A549 (cell line): Measurements from ENCODE around the gene SLC35C1. TPM values are rescaled to one million over a fixed set of nuclear protein-coding genes. Genes with fewer than 3 reads are reported as not detected.

Experiments
- ATAC-seq, 2 experiments: fragments of 200-7000 bp in 1 of 2; fragments of >200 bp in 1 of 2; cut with Nextera tagmentation in 1 of 2; cut with Tn5 transposase in 1 of 2; 3 replicates each; pipeline versions ENCODE4 v1.8.0 to v1.9.1; 2018 to 2020; ENCODE audit warnings: mild to moderate bottlenecking in 1 of 2, moderate library complexity in 1 of 2
- CTCF ChIA-PET: fragments of 300-600 bp; sonication (Branson Sonifier 250); formaldehyde crosslinking; extraction: SDS; loops from one replicate; lab custom pipeline; 2021; ENCODE audit warnings: antibody characterized with exemption, inconsistent platforms; lab: Yijun Ruan, JAX
- POLR2A ChIA-PET: fragments of 350-600 bp; formaldehyde crosslinking; extraction: SDS; loops from one replicate; lab custom pipeline; 2021; ENCODE audit warnings: antibody characterized with exemption, inconsistent platforms; lab: Yijun Ruan, JAX
- DNase-seq, 2 experiments: peaks; one replicate each; pipeline versions ENCODE4 v3.0.0 to v3.0.0-alpha.2; 2011 to 2016; ENCODE audit warnings: low read depth in 1 of 2, low spot score in 1 of 2
- FAIRE-seq: peaks from 2 replicates; lab custom pipeline; 2011; peaks lifted over from hg19 to GRCh38; lab: Jason Lieb, UNC
- H3K27ac ChIP-seq, 2 experiments: fragments of >200 bp; sonication (Bioruptor Twin); formaldehyde crosslinking; 3 replicates each; pipeline ENCODE4 v1.5.1; 2016 to 2017
- H3K4me1 ChIP-seq: fragments of >200 bp; sonication (Bioruptor Twin); formaldehyde crosslinking; 3 replicates; pipeline ENCODE4 v1.6.1; 2016
- H3K4me2 ChIP-seq: fragments of >200 bp; sonication (Bioruptor Twin); formaldehyde crosslinking; 3 replicates; pipeline ENCODE4 v1.6.1; 2016
- H3K4me3 ChIP-seq: fragments of >200 bp; sonication (Bioruptor Twin); formaldehyde crosslinking; 3 replicates; pipeline ENCODE4 v1.5.1; 2016
- H3K9me3 ChIP-seq: fragments of >200 bp; sonication (Bioruptor Twin); formaldehyde crosslinking; 3 replicates; pipeline ENCODE4 v1.6.1; 2016
- BCL3 ChIP-seq: fragments of >200 bp; sonication (Bioruptor Twin); formaldehyde crosslinking; IDR thresholded peaks from 3 replicates; pipeline ENCODE4 v1.6.1; 2016
- CBX2 ChIP-seq: fragments of 200-600 bp; sonication (generic); IDR thresholded peaks from 2 replicates; pipeline ENCODE4 v1.6.1; 2016; ENCODE audit warnings: low read depth, mild to moderate bottlenecking, borderline replicate concordance
- CEBPB ChIP-seq, 2 experiments: fragments of >200 bp in 1 of 2; sonication (Bioruptor Twin) in 1 of 2; formaldehyde crosslinking in 1 of 2; IDR thresholded peaks; 2 replicates each; pipeline ENCODE4 v1.6.1; 2012 to 2016
- CTCF ChIP-seq: fragments of >200 bp; sonication (Bioruptor Twin); formaldehyde crosslinking; IDR thresholded peaks from 3 replicates; pipeline ENCODE4 v1.5.1; 2016
- E2F6 ChIP-seq: IDR thresholded peaks from 2 replicates; pipeline ENCODE4 v1.6.1; 2012; ENCODE audit warnings: low read depth, borderline replicate concordance
- EHF ChIP-seq: fragments of 250-450 bp; sonication (Bioruptor Pico); IDR thresholded peaks from 2 replicates; pipeline ENCODE4 v1.5.0; 2020; ENCODE audit warnings: mild to moderate bottlenecking
- EP300 ChIP-seq, 2 experiments: fragments of >200 bp; sonication (Bioruptor Twin); formaldehyde crosslinking; IDR thresholded peaks; 2 replicates in 1 of 2; 3 replicates in 1 of 2; pipeline ENCODE4 v1.6.1; 2016 to 2017
- FOXS1 ChIP-seq: fragments of 250-450 bp; sonication (Bioruptor Pico); IDR thresholded peaks from 2 replicates; pipeline ENCODE4 v1.5.0; 2020; ENCODE audit warnings: mild to moderate bottlenecking, moderate library complexity
- GATA3 ChIP-seq: IDR thresholded peaks from 2 replicates; pipeline ENCODE4 v1.6.1; 2012; ENCODE audit warnings: borderline replicate concordance
- HES2 ChIP-seq: fragments of >200 bp; sonication (Bioruptor Twin); formaldehyde crosslinking; IDR thresholded peaks from 2 replicates; pipeline ENCODE4 v1.6.1; 2016
- HEYL ChIP-seq: fragments of 250-450 bp; sonication (Bioruptor Pico); IDR thresholded peaks from 2 replicates; pipeline ENCODE4 v1.8.0; 2021; ENCODE audit warnings: mild to moderate bottlenecking, moderate library complexity
- HOXA7 ChIP-seq: fragments of 250-450 bp; sonication (Bioruptor Pico); IDR thresholded peaks from 2 replicates; pipeline ENCODE4 v1.5.0; 2020; ENCODE audit warnings: mild to moderate bottlenecking, moderate library complexity
- HOXB13 ChIP-seq: fragments of 250-450 bp; sonication (Bioruptor Pico); IDR thresholded peaks from 2 replicates; pipeline ENCODE4 v1.5.0; 2020; ENCODE audit warnings: low read depth, mild to moderate bottlenecking, moderate library complexity
- JUNB ChIP-seq: fragments of >200 bp; sonication (Bioruptor Twin); formaldehyde crosslinking; IDR thresholded peaks from 2 replicates; pipeline ENCODE4 v1.6.1; 2016
- MAFK ChIP-seq: fragments of 450-650 bp; IDR thresholded peaks from 2 replicates; pipeline ENCODE4 v1.6.1; 2014; ENCODE audit not compliant: partially characterized antibody
- NPAS2 ChIP-seq: fragments of 250-450 bp; sonication (Bioruptor Pico); IDR thresholded peaks from 2 replicates; pipeline ENCODE4 v1.8.0; 2022; ENCODE audit warnings: mild to moderate bottlenecking, moderate library complexity, borderline replicate concordance
- NR3C1 ChIP-seq: fragments of >200 bp; sonication (Bioruptor Twin); formaldehyde crosslinking; IDR thresholded peaks from 3 replicates; pipeline ENCODE4 v1.6.1; 2017
- PBX3 ChIP-seq: IDR thresholded peaks from 2 replicates; pipeline ENCODE4 v1.6.1; 2012
- POLR2AphosphoS2 ChIP-seq: conservative IDR thresholded peaks from 2 replicates; pipeline ENCODE4 v1.6.1; 2012; ENCODE audit warnings: low read length, improper control_type of control experiment, inconsistent platforms
- RCOR1 ChIP-seq: fragments of 150-350 bp; IDR thresholded peaks from 2 replicates; pipeline ENCODE4 v1.6.1; 2014; ENCODE audit warnings: antibody characterized with exemption, low read length, low read depth
- RFX5 ChIP-seq: fragments of 450-650 bp; IDR thresholded peaks from 2 replicates; pipeline ENCODE4 v1.7.1; 2014; ENCODE audit warnings: antibody characterized with exemption, mild to moderate bottlenecking, moderate library complexity
- ZC3H11A ChIP-seq: fragments of 450-650 bp; IDR thresholded peaks from 2 replicates; pipeline ENCODE4 v1.6.1; 2014; ENCODE audit warnings: antibody characterized with exemption, mild to moderate bottlenecking
- ZNF302 ChIP-seq: fragments of 250-450 bp; sonication (Bioruptor Pico); IDR thresholded peaks from 2 replicates; pipeline ENCODE4 v1.9.0; 2021; ENCODE audit warnings: inconsistent platforms, mild to moderate bottlenecking, moderate library complexity
- WGBS: methylation state at CpG from one replicate; pipeline ENCODE4 v1.1.6; 2017; ENCODE audit errors: missing lambda C conversion rate; 5-methylcytosine and 5-hydroxymethylcytosine counted together
- polyA plus RNA-seq, 4 experiments: library from polyadenylated mRNA; depleted of rRNA in 3 of 4; stranded (reverse); fragments of >200 nt; fragmentation: RNase III in 1 of 4; extraction: RNeasy Plus Mini Kit Qiagen cat#74134 plus additional on column Dnase treatment in 1 of 4; gene quantifications; 2 replicates in 3 of 4; 3 replicates in 1 of 4; pipeline ENCODE4 v1.2.3, GENCODE V29; 2011 to 2017

SLC35C1 gene
- polyA plus RNA-seq, 2 of the 4 experiments (the other 2 are of a cell fraction): 3.3 to 14.0 TPM

- no peak overlapping the region for H3K4me2 ChIP-seq
- TF ChIP-seq FOXS1 (CRISPR knock-in tag) (no peak), BCL3 (no peak), NPAS2 (CRISPR knock-in tag) (no peak), PBX3 (no peak), RCOR1 (no peak), RFX5 (no peak)
- CTCF ChIA-PET: interaction anchor here (0.7 to 5.7 kb wide), 3 partner anchors 12 to 760 kb away, joined by 3 to 32 read pairs (median 5); partner anchors contain the start of gene SLC35C1
- peak in 1 of 2 experiments; percentile 26; a peak in 3 of 6 replicates for ATAC-seq
- H3K27ac ChIP-seq: no peak overlapping the region
- 71% methylated on average over 3 of the region's 3 CpGs for WGBS
- POLR2A ChIA-PET: no interaction called here
- no peak for DNase-seq
- H3K4me1 ChIP-seq: no peaks in the 10 kb centered on the region
- H3K9me3 ChIP-seq: no peaks in the 10 kb centered on the region
- no peak for FAIRE-seq
- no peak overlapping the region for H3K4me3 ChIP-seq
Observed at GRCh38 chr11:45816614-45817013, 11.7 kb downstream of the SLC35C1 start.

GRCh38 chr11:45817191-45817590 lies 12.2 kb downstream of the SLC35C1 start:
- no peak for FAIRE-seq
- POLR2A ChIA-PET: no interaction called here
- no peak for TF ChIP-seq EHF (CRISPR knock-in tag)
- no peak for TF ChIP-seq HOXA7 (CRISPR knock-in tag)
- TF ChIP-seq JUNB: no peak
- TF ChIP-seq EP300 (IDR thresholded peaks at IDR 0.05): no peak
- TF ChIP-seq ZNF302 (CRISPR knock-in tag): no peak
- TF ChIP-seq CTCF: no peak

GRCh38 chr11:45818961-45819605 lies 14.1 kb downstream of the SLC35C1 start:
- Histone ChIP-seq H3K4me2 (no peak overlapping the region), H3K9me3 (no peaks in the 10 kb centered on the region), H3K4me1 (no peaks in the 10 kb centered on the region), H3K4me3 (no peak overlapping the region), H3K27ac (no peak overlapping the region)
- WGBS: 67% methylated on average over 6 of the region's 6 CpGs
- no peak for DNase-seq
- ChIA-PET POLR2A (no interaction called here), CTCF (interaction anchor here (1.2 to 5.7 kb wide), 2 partner anchors 24 to 48 kb away, joined by 4 to 32 read pairs; no protein-coding TSS in a partner anchor)
- no peak for ATAC-seq
- no peak for TF ChIP-seq CBX2
- FAIRE-seq: no peak

More at GRCh38 chr11:45817191-45817590, 12.2 kb downstream of the SLC35C1 start:
- Histone ChIP-seq H3K4me2 (no peak overlapping the region), H3K4me1 (no peaks in the 10 kb centered on the region), H3K4me3 (no peak overlapping the region), H3K27ac (no peak overlapping the region), H3K9me3 (no peaks in the 10 kb centered on the region)
- CTCF ChIA-PET: interaction anchor here (1.6 to 5.7 kb wide), 2 partner anchors 13 to 26 kb away, joined by 5 to 32 read pairs; partner anchors contain the start of gene SLC35C1
- ATAC-seq: no peak
- 78% methylated on average over 7 of the region's 7 CpGs for WGBS
- no peak for DNase-seq

GRCh38 chr11:45820211-45820857 lies 15.4 kb downstream of the SLC35C1 start:
- ChIA-PET POLR2A (no interaction called here), CTCF (interaction anchor here (5.7 kb wide), 1 partner anchor 22 kb away, joined by 32 read pairs; no protein-coding TSS in a partner anchor)
- Histone ChIP-seq H3K4me3 (no peak overlapping the region), H3K27ac (no peak overlapping the region), H3K4me2 (no peak overlapping the region), H3K4me1 (no peaks in the 10 kb centered on the region), H3K9me3 (no peaks in the 10 kb centered on the region)
- no peak for FAIRE-seq
- TF ChIP-seq MAFK (no peak), ZC3H11A (no peak), NR3C1 (no peak), HEYL (no peak), CEBPB (IDR thresholded peaks at IDR 0.05) (no peak), HOXB13 (no peak), ZNF302 (CRISPR knock-in tag) (no peak), GATA3 (no peak), HOXA7 (CRISPR knock-in tag) (no peak), HES2 (no peak), PBX3 (no peak), POLR2AphosphoS2 (no peak), E2F6 (no peak), RFX5 (no peak)
- WGBS: 66% methylated on average over 5 of the region's 5 CpGs
- no peak for DNase-seq
- ATAC-seq: no peak
